Natural killer cell (primary cell): ENCODE data around the gene TWIST2. TPM values are rescaled to one million over a fixed set of nuclear protein-coding genes. Genes with fewer than 3 reads are reported as not detected.

Experiments used
- ATAC-seq, 3 donors: fragments of 150-1000 bp in 2 of 3; fragments of 200-7000 bp in 1 of 3; cut with Tn5 transposase; 1 replicate in 1 of 3; 2 replicates in 2 of 3; pipeline ENCODE4 v1.10.0; 2021; ENCODE audit warnings: mild to moderate bottlenecking in 2 of 3, moderate library complexity in 2 of 3
- DNase-seq, 2 donors: peaks; one replicate each; pipeline versions ENCODE4 v3.0.0 to v3.0.0-alpha.2; 2013 to 2021; ENCODE audit warnings: mixed read lengths in 1 of 2
- H3K27ac ChIP-seq: one replicate; pipeline ENCODE4 v1.5.1; 2013; ENCODE audit warnings: mild to moderate bottlenecking, low read length
- H3K27me3 ChIP-seq: one replicate; pipeline ENCODE4 v1.6.1; 2013; ENCODE audit warnings: low read length; ENCODE audit not compliant: control insufficient read depth, insufficient read depth
- H3K36me3 ChIP-seq: one replicate; pipeline ENCODE4 v1.6.1; 2013; ENCODE audit warnings: low read length; ENCODE audit not compliant: control insufficient read depth, insufficient read depth
- H3K4me1 ChIP-seq: one replicate; pipeline ENCODE4 v1.6.1; 2013; ENCODE audit warnings: low read length; ENCODE audit not compliant: control insufficient read depth, insufficient read depth
- H3K4me3 ChIP-seq: one replicate; pipeline ENCODE4 v1.5.1; 2013; ENCODE audit warnings: low read length
- H3K9me3 ChIP-seq: one replicate; pipeline ENCODE4 v1.6.1; 2013; ENCODE audit warnings: low read length; ENCODE audit not compliant: control insufficient read depth, insufficient read depth
- H3K27ac Mint-ChIP-seq, 2 donors: one replicate each; pipeline ENCODE4 v1.8.0; 2022; ENCODE audit warnings: mild to moderate bottlenecking in 2 of 2, mixed read lengths in 2 of 2, moderate library complexity in 1 of 2
- H3K27me3 Mint-ChIP-seq, 2 donors: one replicate each; pipeline ENCODE4 v1.8.0; 2022; ENCODE audit warnings: low read depth in 2 of 2, mixed read lengths in 2 of 2
- H3K36me3 Mint-ChIP-seq: one replicate; pipeline ENCODE4 v1.8.0; 2022; ENCODE audit warnings: mixed read lengths
- H3K4me1 Mint-ChIP-seq, 2 donors: one replicate each; pipeline ENCODE4 v1.8.0; 2022; ENCODE audit warnings: mixed read lengths in 2 of 2
- H3K4me3 Mint-ChIP-seq: one replicate; pipeline ENCODE4 v1.8.0; 2022; ENCODE audit warnings: mild to moderate bottlenecking, moderate library complexity, mixed read lengths
- H3K9me3 Mint-ChIP-seq, 2 donors: one replicate each; pipeline ENCODE4 v1.8.0; 2022; ENCODE audit warnings: mixed read lengths in 2 of 2
- CTCF ChIP-seq: fragments of 200-600 bp; IDR thresholded peaks from one replicate; pipeline ENCODE4 v1.8.0; 2022; ENCODE audit warnings: antibody characterized with exemption
- WGBS: methylation state at CpG from one replicate; pipeline ENCODE4 v1.1.7; 2013; ENCODE audit warnings: missing lambda C conversion rate; ENCODE audit not compliant: insufficient coverage; 5-methylcytosine and 5-hydroxymethylcytosine counted together
- intact Hi-C: fragments of 100-400 bp; cut with micrococcal nuclease; formaldehyde crosslinking; loops from one replicate; pipeline ENCODE4 v1.14.2; 2022
- total RNA-seq, 4 donors: library from RNA; stranded (reverse); fragments of 120-200 nt in 1 of 4; gene quantifications; one replicate each; pipeline versions ENCODE4 v1.2.3 to v1.2.4, GENCODE V29; 2013 to 2022

The TWIST2 gene
- total RNA-seq, 3 donors from 2014 or later (not counting 1 experiment from before 2014, with no cell fraction given): not detected

GRCh38 chr2:238856713-238857567, 9.1 kb downstream of the TWIST2 start:
- Mint-ChIP-seq H3K36me3 (no peaks in the 10 kb centered on the region), H3K27ac (no peak overlapping the region), H3K27me3 (peaks cover 4 to 6% of the 10 kb centered on the region in 2 donors), H3K9me3 (no peaks in the 10 kb centered on the region), H3K4me1 (no peaks in the 10 kb centered on the region), H3K4me3 (no peak overlapping the region)
- H3K27ac ChIP-seq: no peak overlapping the region
- ATAC-seq (no peak), DNase-seq (no peak)
- H3K4me3 ChIP-seq: no peak overlapping the region
- no peaks in the 10 kb centered on the region for H3K9me3 ChIP-seq
- 69% methylated on average over 16 of the region's 16 CpGs for WGBS
- intact Hi-C loops: no loop called here
- no peaks in the 10 kb centered on the region for H3K27me3 ChIP-seq
- TF ChIP-seq CTCF: no peak
- H3K36me3 ChIP-seq: no peaks in the 10 kb centered on the region
- H3K4me1 ChIP-seq: no peaks in the 10 kb centered on the region

GRCh38 chr2:238857959-238858358, 10.1 kb downstream of the TWIST2 start:
- H3K27me3 Mint-ChIP-seq: peaks cover 0 to 4% of the 10 kb centered on the region in 2 donors
- H3K4me1 ChIP-seq: no peaks in the 10 kb centered on the region
- no peaks in the 10 kb centered on the region for H3K9me3 Mint-ChIP-seq
- H3K4me3 ChIP-seq: no peak overlapping the region
- no peak for TF ChIP-seq CTCF
- no peak overlapping the region for H3K4me3 Mint-ChIP-seq
- no peaks in the 10 kb centered on the region for H3K9me3 ChIP-seq
- no peak overlapping the region for H3K27ac ChIP-seq
- DNase-seq (no peak), ATAC-seq (no peak)
- no peaks in the 10 kb centered on the region for H3K36me3 Mint-ChIP-seq
- no peaks in the 10 kb centered on the region for H3K27me3 ChIP-seq
- intact Hi-C loops: no loop called here
- no peaks in the 10 kb centered on the region for H3K4me1 Mint-ChIP-seq
- H3K27ac Mint-ChIP-seq: no peak overlapping the region
- WGBS: 42% methylated on average over 2 of the region's 4 CpGs
- H3K36me3 ChIP-seq: no peaks in the 10 kb centered on the region

GRCh38 chr2:238859636-238860347, 11.9 kb downstream of the TWIST2 start:
- Mint-ChIP-seq H3K27me3 (peaks cover 0 to 4% of the 10 kb centered on the region in 2 donors), H3K4me3 (no peak overlapping the region), H3K36me3 (no peaks in the 10 kb centered on the region), H3K9me3 (no peaks in the 10 kb centered on the region), H3K4me1 (no peaks in the 10 kb centered on the region), H3K27ac (no peak overlapping the region)
- intact Hi-C loops: no loop called here
- Histone ChIP-seq H3K36me3 (no peaks in the 10 kb centered on the region), H3K4me1 (no peaks in the 10 kb centered on the region), H3K27me3 (no peaks in the 10 kb centered on the region), H3K4me3 (no peak overlapping the region), H3K9me3 (no peaks in the 10 kb centered on the region), H3K27ac (no peak overlapping the region)
- no peak for TF ChIP-seq CTCF
- ATAC-seq: no peak
- 74% methylated on average over 14 of the region's 14 CpGs for WGBS
- no peak for DNase-seq
